Central memory CD8-positive, alpha-beta T cell (primary cell): Measurements from ENCODE around the gene MYL12B.
"Not testable (repeated sequence)": the region's sequence is repeated elsewhere in the genome, so short reads cannot be mapped to it uniquely, and the experiment has no call there.

Source experiments
- ATAC-seq: fragments of 150-1000 bp; cut with Tn5 transposase; replicated peaks from 2 replicates; pipeline ENCODE4 v1.10.0; 2022; ENCODE audit warnings: mild to moderate bottlenecking, moderate FRiP score, moderate number of reproducible peaks; ENCODE audit not compliant: poor library complexity, severe bottlenecking; ENCODE audit errors: extremely low read depth
- DNase-seq, 2 donors: peaks; one replicate each; pipeline ENCODE4 v3.0.0; 2021; ENCODE audit warnings: low spot score in 2 of 2
- H3K27ac Mint-ChIP-seq: one replicate; pipeline ENCODE4 v1.8.0; 2022; ENCODE audit warnings: low read depth, mild to moderate bottlenecking, moderate library complexity, mixed read lengths
- H3K27me3 Mint-ChIP-seq: one replicate; pipeline ENCODE4 v1.8.0; 2022; ENCODE audit warnings: mixed read lengths
- H3K36me3 Mint-ChIP-seq: one replicate; pipeline ENCODE4 v1.8.0; 2022; ENCODE audit warnings: mild to moderate bottlenecking, moderate library complexity, mixed read lengths; ENCODE audit not compliant: insufficient read depth
- H3K4me1 Mint-ChIP-seq: one replicate; pipeline ENCODE4 v1.8.0; 2022; ENCODE audit warnings: mixed read lengths
- H3K4me3 Mint-ChIP-seq: one replicate; pipeline ENCODE4 v1.8.0; 2022; ENCODE audit warnings: mild to moderate bottlenecking, moderate library complexity, mixed read lengths
- H3K9me3 Mint-ChIP-seq: one replicate; pipeline ENCODE4 v1.8.0; 2022; ENCODE audit warnings: mixed read lengths

MYL12B gene

GRCh38 chr18:3269914-3270299 lies 8.0 kb downstream of the MYL12B start:
- DNase-seq (no peak), ATAC-seq (no peak)
- Mint-ChIP-seq H3K27me3 (no peaks in the 10 kb centered on the region), H3K4me1 (peaks cover 66% of the 10 kb centered on the region), H3K9me3 (no peaks in the 10 kb centered on the region), H3K36me3 (peaks cover 24% of the 10 kb centered on the region), H3K27ac (peak overlapping the region; percentile 60), H3K4me3 (no peak overlapping the region)

GRCh38 chr18:3273042-3273441 lies 11.1 kb downstream of the MYL12B start:
- peaks cover 42% of the 10 kb centered on the region for H3K4me1 Mint-ChIP-seq
- no peak for ATAC-seq
- no peaks in the 10 kb centered on the region for H3K27me3 Mint-ChIP-seq
- peak overlapping the region; percentile 35 for H3K27ac Mint-ChIP-seq
- no peaks in the 10 kb centered on the region for H3K9me3 Mint-ChIP-seq
- H3K36me3 Mint-ChIP-seq: peaks cover 46% of the 10 kb centered on the region
- no peak for DNase-seq
- H3K4me3 Mint-ChIP-seq: no peak overlapping the region

GRCh38 chr18:3277643-3278213 lies 15.8 kb downstream of the MYL12B start:
- not testable (repeated sequence) for H3K27me3 Mint-ChIP-seq, DNase-seq, ATAC-seq, H3K9me3 Mint-ChIP-seq, H3K4me3 Mint-ChIP-seq, H3K4me1 Mint-ChIP-seq
- Mint-ChIP-seq H3K36me3 (peaks cover 51% of the 10 kb centered on the region), H3K27ac (peak overlapping the region; percentile 75)

- Mint-ChIP-seq H3K4me1 (peaks cover 4% of the 10 kb centered on the region), H3K4me3 (no peak overlapping the region), H3K9me3 (no peaks in the 10 kb centered on the region), H3K27ac (no peak overlapping the region), H3K36me3 (peaks cover 34% of the 10 kb centered on the region), H3K27me3 (no peaks in the 10 kb centered on the region)
- ATAC-seq (no peak), DNase-seq (no peak)
Observed at GRCh38 chr18:3279201-3280185, 17.6 kb downstream of the MYL12B start.

GRCh38 chr18:3281456-3282400 lies 19.8 kb downstream of the MYL12B start:
- Mint-ChIP-seq H3K27ac (no peak overlapping the region), H3K27me3 (no peaks in the 10 kb centered on the region)

GRCh38 chr18:3283253-3283863 lies 21.4 kb downstream of the MYL12B start:
- H3K4me1 Mint-ChIP-seq: no peaks in the 10 kb centered on the region
- no peak for DNase-seq
- no peaks in the 10 kb centered on the region for H3K27me3 Mint-ChIP-seq
- no peak for ATAC-seq
- no peak overlapping the region for H3K27ac Mint-ChIP-seq
- H3K36me3 Mint-ChIP-seq: peaks cover 6% of the 10 kb centered on the region
- H3K4me3 Mint-ChIP-seq: no peak overlapping the region
- no peaks in the 10 kb centered on the region for H3K9me3 Mint-ChIP-seq

More at GRCh38 chr18:3281456-3282400, 19.8 kb downstream of the MYL12B start:
- Mint-ChIP-seq H3K9me3 (no peaks in the 10 kb centered on the region), H3K4me1 (no peaks in the 10 kb centered on the region), H3K36me3 (peaks cover 19% of the 10 kb centered on the region), H3K4me3 (no peak overlapping the region)
- DNase-seq (no peak), ATAC-seq (peak; percentile 87)

- no peaks in the 10 kb centered on the region for H3K27me3 Mint-ChIP-seq
- no peaks in the 10 kb centered on the region for H3K4me1 Mint-ChIP-seq
- DNase-seq (no peak), ATAC-seq (no peak)
- no peaks in the 10 kb centered on the region for H3K9me3 Mint-ChIP-seq
- H3K36me3 Mint-ChIP-seq: peaks cover 2% of the 10 kb centered on the region
- no peak overlapping the region for H3K4me3 Mint-ChIP-seq
- H3K27ac Mint-ChIP-seq: no peak overlapping the region
Observed at GRCh38 chr18:3283908-3284307, 22.0 kb downstream of the MYL12B start.

GRCh38 chr18:3284501-3284900 lies 22.6 kb downstream of the MYL12B start:
- no peak overlapping the region for H3K4me3 Mint-ChIP-seq
- ATAC-seq (no peak), DNase-seq (no peak)
- H3K4me1 Mint-ChIP-seq: no peaks in the 10 kb centered on the region
- no peaks in the 10 kb centered on the region for H3K27me3 Mint-ChIP-seq
- H3K27ac Mint-ChIP-seq: no peak overlapping the region
- H3K9me3 Mint-ChIP-seq: no peaks in the 10 kb centered on the region
- no peaks in the 10 kb centered on the region for H3K36me3 Mint-ChIP-seq

GRCh38 chr18:3286159-3286558 lies 24.2 kb downstream of the MYL12B start:
- no peak overlapping the region for H3K4me3 Mint-ChIP-seq
- peaks cover 8% of the 10 kb centered on the region for H3K27me3 Mint-ChIP-seq
- no peaks in the 10 kb centered on the region for H3K4me1 Mint-ChIP-seq
- H3K36me3 Mint-ChIP-seq: no peaks in the 10 kb centered on the region
- H3K27ac Mint-ChIP-seq: no peak overlapping the region
- ATAC-seq (no peak), DNase-seq (no peak)
- no peaks in the 10 kb centered on the region for H3K9me3 Mint-ChIP-seq

- peaks cover 11% of the 10 kb centered on the region for H3K4me1 Mint-ChIP-seq
- H3K27ac Mint-ChIP-seq: no peak overlapping the region
- H3K36me3 Mint-ChIP-seq: no peaks in the 10 kb centered on the region
- ATAC-seq (no peak), DNase-seq (no peak)
- no peaks in the 10 kb centered on the region for H3K9me3 Mint-ChIP-seq
- no peak overlapping the region for H3K4me3 Mint-ChIP-seq
- H3K27me3 Mint-ChIP-seq: peaks cover 16% of the 10 kb centered on the region
Observed at GRCh38 chr18:3293196-3293951, 31.4 kb downstream of the MYL12B start.

- ATAC-seq (no peak), DNase-seq (no peak)
- H3K9me3 Mint-ChIP-seq: no peaks in the 10 kb centered on the region
Observed at GRCh38 chr18:3294435-3295080, 32.6 kb downstream of the MYL12B start.

More at GRCh38 chr18:3294435-3295080, 32.6 kb downstream of the MYL12B start:
- peaks cover 11% of the 10 kb centered on the region for H3K4me1 Mint-ChIP-seq
- H3K4me3 Mint-ChIP-seq: no peak overlapping the region
- H3K36me3 Mint-ChIP-seq: no peaks in the 10 kb centered on the region
- H3K27ac Mint-ChIP-seq: no peak overlapping the region
- peaks cover 26% of the 10 kb centered on the region for H3K27me3 Mint-ChIP-seq
